HL-60/S4 treated with retinoic acid at 250 ng/mL for 4 days and 3 days (cell line): ENCODE measurements around the gene DAB2IP.

ENCODE experiments used
- in situ Hi-C: fragments of 300-500 bp; cut with MboI; formaldehyde crosslinking; loops from 2 replicates; pipeline ENCODE4 v1.7.0; 2022; ENCODE audit warnings: low sequenced_read_pairs

The DAB2IP gene

GRCh38 chr9:121770415-121771273 is 119.2 kb downstream of the DAB2IP start:
- in situ Hi-C loops = no loop called here

GRCh38 chr9:121771418-121771817 is 120.0 kb downstream of the DAB2IP start:
- in situ Hi-C loops = no loop called here

- in situ Hi-C loops = no loop called here
Measured at GRCh38 chr9:121771851-121772599, 120.6 kb downstream of the DAB2IP start.

GRCh38 chr9:121772600-121773285 is 121.3 kb downstream of the DAB2IP start:
- in situ Hi-C loops = no loop called here

GRCh38 chr9:121773286-121773953 is 122.0 kb downstream of the DAB2IP start:
- in situ Hi-C loops = no loop called here

- in situ Hi-C loops = no loop called here
Measured at GRCh38 chr9:121773954-121774714, 122.7 kb downstream of the DAB2IP start.

GRCh38 chr9:121774715-121775613 is 123.5 kb downstream of the DAB2IP start:
- in situ Hi-C loops = no loop called here

- in situ Hi-C loops = no loop called here
Measured at GRCh38 chr9:121776001-121776738, 124.7 kb downstream of the DAB2IP start.

GRCh38 chr9:121776739-121777637 is 125.6 kb downstream of the DAB2IP start:
- in situ Hi-C loops = no loop called here

- in situ Hi-C loops = no loop called here
Measured at GRCh38 chr9:121778252-121779225, 127.1 kb downstream of the DAB2IP start.

GRCh38 chr9:121779381-121780117 is 128.1 kb downstream of the DAB2IP start:
- in situ Hi-C loops = no loop called here

- in situ Hi-C loops = no loop called here
Measured at GRCh38 chr9:121780177-121781040, 129.0 kb downstream of the DAB2IP start.

- in situ Hi-C loops = no loop called here
Measured at GRCh38 chr9:121781145-121781548, 129.7 kb downstream of the DAB2IP start.

GRCh38 chr9:121781701-121782464 is 130.4 kb downstream of the DAB2IP start:
- in situ Hi-C loops = no loop called here
